GM12891 (cell line): ENCODE measurements around the gene EYS.

Source experiments
- PAX5 ChIP-seq: IDR thresholded peaks from 2 replicates; pipeline ENCODE4 v1.6.1; 2011; ENCODE audit warnings: low read length, moderate library complexity, mild to moderate bottlenecking; ENCODE audit not compliant: insufficient read depth, severe bottlenecking
- POLR2A ChIP-seq: IDR thresholded peaks from 2 replicates; pipeline ENCODE4 v1.6.1; 2011; ENCODE audit warnings: low read depth, low read length, control low read depth
- POLR2AphosphoS5 ChIP-seq: IDR thresholded peaks from 2 replicates; pipeline ENCODE4 v1.6.1; 2011; ENCODE audit warnings: low read depth, low read length, control low read depth

GRCh38 chr6:63739094-63739687, 1967.8 kb downstream of the EYS start:
- no peak for TF ChIP-seq POLR2A
- no peak for TF ChIP-seq POLR2AphosphoS5
- no peak for TF ChIP-seq PAX5
